Measurements from ENCODE around the gene RADIL. TPM values are rescaled to one million over a fixed set of nuclear protein-coding genes. Genes with fewer than 3 reads are reported as not detected.
A peak's percentile ranks its signal among the peaks of the same experiment; 100 is the strongest.

Gene RADIL
- total and polyA plus RNA-seq, 2 donors (not counting 1 experiment from before 2014, with no cell fraction given): not detected

DNA sequence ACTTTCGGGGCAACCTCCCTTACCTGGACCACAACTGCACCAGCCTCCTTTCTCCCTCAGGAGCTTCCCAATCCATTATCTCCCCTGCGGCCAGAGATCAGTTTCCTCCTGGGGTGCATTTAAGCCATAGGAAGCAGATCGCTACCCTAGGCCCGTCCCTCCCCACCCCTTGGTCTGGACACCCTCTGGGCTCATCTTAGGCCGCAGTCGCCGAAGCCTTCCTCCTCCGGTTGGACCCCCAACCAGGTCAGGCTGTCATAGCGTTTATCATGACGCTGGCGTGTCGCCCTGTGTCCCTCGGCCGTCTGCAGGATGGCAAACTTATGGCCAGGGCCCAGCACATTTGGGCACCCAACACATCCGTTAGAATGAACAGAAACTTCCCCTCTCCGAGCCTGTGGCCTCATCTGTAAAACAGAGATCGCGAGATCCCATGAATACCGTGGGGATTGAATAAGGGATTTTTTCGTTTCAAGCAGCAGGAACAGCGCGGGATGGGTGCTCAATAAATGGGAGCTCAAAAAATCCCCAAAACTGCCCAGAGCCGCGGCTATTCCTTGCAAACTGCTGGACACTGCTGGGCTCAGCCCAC is 108.8 kb downstream of the RADIL start:
- intact Hi-C loops (cut with micrococcal nuclease): loop anchor here (1.0 to 5.0 kb wide), 4 partner anchors 18 to 1472 kb away; partner anchors contain the start of gene SDK1
- 21% methylated on average over 20 of the region's 24 CpGs for WGBS (ENCODE audit: insufficient coverage)

More for the DNA sequence above, 108.8 kb downstream of the RADIL start:
- peak overlapping the region; percentile 88 for H3K9ac ChIP-seq (ENCODE audit: low read length)
- peak overlapping the region; percentile 97 for H3K4me3 Mint-ChIP-seq
- H4K20me1 ChIP-seq (ENCODE audit: control insufficient read depth, insufficient read depth, low read length, poor library complexity, severe bottlenecking): peaks cover 10% of the 10 kb centered on the region
- H2AFZ ChIP-seq (ENCODE audit: insufficient read depth, low read depth, low read length, poor library complexity, severe bottlenecking): peak overlapping the region; percentile 89
- H3K27me3 Mint-ChIP-seq: no peaks in the 10 kb centered on the region
- ChIA-PET CTCF (interaction anchor here (1.0 to 2.5 kb wide), 7 partner anchors 18 to 199 kb away, joined by 3 to 14 read pairs (median 3); no protein-coding TSS in a partner anchor), POLR2A (interaction anchor here (0.6 to 2.3 kb wide), 10 partner anchors 18 to 1006 kb away, joined by 3 to 25 read pairs (median 5); partner anchors contain the start of genes FOXK1, RBAK and RNF216)
- no peaks in the 10 kb centered on the region for H3K9me3 ChIP-seq (ENCODE audit: control extremely low read depth in 1 of 3, control insufficient read depth in 2 of 3, insufficient read depth in 1 of 3, low read length in 2 of 3)
- peaks cover 14 to 26% of the 10 kb centered on the region in 2 donors for H3K4me1 ChIP-seq (ENCODE audit: control insufficient read depth in 2 of 2, insufficient read depth in 2 of 2, low read length in 2 of 2)
- H3K79me2 ChIP-seq (ENCODE audit: control insufficient read depth, insufficient read depth, low read length): peaks cover 34% of the 10 kb centered on the region
- peaks cover 39% of the 10 kb centered on the region for H3K4me1 Mint-ChIP-seq
- TF ChIP-seq CTCF (IDR thresholded peaks at IDR 0.05) (no peak), EZH2 (IDR thresholded peaks at IDR 0.05; ENCODE audit: borderline replicate concordance, insufficient read depth, low read depth, low read length, poor library complexity, severe bottlenecking) (no peak)
- peak overlapping the region; percentile 90 for H3K4me2 ChIP-seq (replicated peaks; ENCODE audit: low read depth, low read length, poor library complexity, severe bottlenecking)
- no peak for DNase-seq
- peak; percentile 11 for ATAC-seq (ENCODE audit: low read depth)
- H3K27ac Mint-ChIP-seq: peak overlapping the region; percentile 99
- peaks cover 0 to 6% of the 10 kb centered on the region in 2 experiments for H3K36me3 ChIP-seq (replicated peaks in 1 of 2; ENCODE audit: control extremely low read depth in 1 of 2, control insufficient read depth in 1 of 2, extremely low read depth in 1 of 2, insufficient read depth in 2 of 2, low read length in 1 of 2)
- no peaks in the 10 kb centered on the region for H3K9me3 Mint-ChIP-seq (ENCODE audit: insufficient read depth)
- H3K27ac ChIP-seq (ENCODE audit: low read length in 2 of 2): peak overlapping the region; percentile 94 to 95
- peak overlapping the region; percentile 87 to 97 (median 95) for H3K4me3 ChIP-seq (ENCODE audit: control extremely low read depth in 1 of 5, extremely low read depth in 1 of 5, insufficient read depth in 1 of 5, low read depth in 2 of 5, low read length in 4 of 5)
- no peaks in the 10 kb centered on the region for H3K27me3 ChIP-seq (replicated peaks in 1 of 4; ENCODE audit: control extremely low read depth in 1 of 4, control insufficient read depth in 3 of 4, insufficient read depth in 4 of 4, low read length in 3 of 4)
